Stimulated activated naive CD4-positive, alpha-beta T cell treated with Interleukin-2 at 50 U/mL for 16 hours (primary cell): ENCODE results near the gene IFI30.

Experiments
- DNase-seq: peaks from one replicate; lab custom pipeline; 2025; lab: John Stamatoyannopoulos, UW

Gene IFI30

DNA sequence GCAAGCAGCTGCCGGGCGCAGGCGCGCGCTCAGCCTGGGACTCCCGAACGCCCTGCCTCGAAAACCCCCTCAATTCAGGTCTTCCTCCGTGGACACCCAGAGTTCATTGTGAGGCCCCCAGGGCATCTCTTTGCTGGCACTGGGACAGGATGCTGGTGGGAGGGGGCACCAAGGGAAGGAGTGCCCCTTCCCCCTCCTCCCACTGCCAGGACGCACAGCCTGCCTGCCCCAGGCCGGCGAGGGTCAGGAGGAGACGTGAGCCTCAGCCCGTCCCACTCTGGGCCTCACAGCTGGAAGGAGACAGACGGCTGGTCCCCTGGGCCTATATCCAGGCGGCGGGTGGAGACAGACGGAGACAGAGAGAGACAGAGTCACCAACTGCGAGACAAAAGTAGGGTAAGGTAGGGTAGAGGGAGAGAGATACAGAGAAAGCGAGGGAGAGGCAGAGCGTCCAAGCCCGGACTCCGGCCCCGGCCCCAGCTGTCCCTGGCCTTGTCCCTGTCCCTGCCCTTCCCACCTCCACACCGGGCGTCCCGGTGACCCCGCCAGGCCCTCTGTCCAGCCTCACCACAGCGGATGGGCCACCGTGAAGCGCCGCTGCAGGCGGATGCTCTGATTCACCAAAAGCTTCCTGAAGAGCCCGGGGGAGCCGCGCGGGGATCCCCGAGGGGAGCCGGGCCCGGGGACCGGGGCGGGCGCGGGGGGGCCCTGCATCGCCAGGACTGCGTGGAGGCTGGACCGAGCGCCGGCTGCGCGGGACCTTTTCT, 52.3 kb downstream of the IFI30 start, which contains the start of gene PDE4C:
Gene PDE4C (minus strand): TSS at position 737 of the 767 bp plus-strand sequence. CDS start 23 bp downstream, at position 714.
- DNase-seq: no peak

- no peak for DNase-seq
Measured at GRCh38 chr19:18226956-18227780, 53.6 kb downstream of the IFI30 start.
